Measurements from ENCODE around the gene HTR7. TPM values are rescaled to one million over a fixed set of nuclear protein-coding genes. Genes with fewer than 3 reads are reported as not detected.

Gene HTR7
- total RNA-seq, 1 donor = 4.6 TPM

- no peak overlapping the region for H3K4me3 ChIP-seq (ENCODE audit: low read depth, low read length)
- no peak for DNase-seq (ENCODE audit: low read depth)
- TF ChIP-seq CTCF (IDR thresholded peaks at IDR 0.05; ENCODE audit: insufficient read depth, low read length) = no peak
These were observed 134.3 kb downstream of the HTR7 start for GRCh38 chr10:90723416-90724068.

DNA sequence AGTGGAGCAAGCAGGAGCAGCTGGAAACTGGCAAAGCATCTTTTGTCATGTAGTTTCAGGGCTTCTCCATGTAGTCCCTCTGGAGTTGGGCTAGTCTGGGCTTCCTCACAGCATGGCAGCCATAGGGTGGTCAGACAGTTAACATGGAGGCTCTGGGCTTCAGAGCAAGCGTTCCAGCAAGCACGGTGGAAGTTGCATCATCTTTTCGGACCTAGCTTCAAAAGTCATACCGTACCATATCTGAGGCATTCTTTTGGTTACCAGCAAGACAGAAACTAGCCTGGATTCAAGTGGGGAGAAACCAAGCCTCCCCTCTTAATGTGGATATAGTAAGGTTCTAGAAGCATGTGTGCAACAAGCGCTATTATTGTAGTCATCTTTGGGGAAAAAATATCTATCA, 135.0 kb downstream of the HTR7 start:
- TF ChIP-seq CTCF (IDR thresholded peaks at IDR 0.05; ENCODE audit: insufficient read depth, low read length) = no peak

GRCh38 chr10:90718182-90718581, 139.7 kb downstream of the HTR7 start:
- peak; percentile 44 for TF ChIP-seq CTCF (IDR thresholded peaks at IDR 0.05; ENCODE audit: insufficient read depth, low read length)
- DNase-seq (ENCODE audit: low read depth) = peak; percentile 31
- no peak overlapping the region for H3K4me3 ChIP-seq (ENCODE audit: low read depth, low read length)

More for the DNA sequence above, 135.0 kb downstream of the HTR7 start:
- H3K4me3 ChIP-seq (ENCODE audit: low read depth, low read length) = no peak overlapping the region
- DNase-seq (ENCODE audit: low read depth) = no peak

- TF ChIP-seq CTCF (IDR thresholded peaks at IDR 0.05; ENCODE audit: insufficient read depth, low read length) = no peak
- no peak for DNase-seq (ENCODE audit: low read depth)
- no peak overlapping the region for H3K4me3 ChIP-seq (ENCODE audit: low read depth, low read length)
These were observed 145.3 kb downstream of the HTR7 start for GRCh38 chr10:90712529-90712928.

GRCh38 chr10:90709727-90710126, 148.1 kb downstream of the HTR7 start:
- H3K4me3 ChIP-seq (ENCODE audit: low read depth, low read length) = no peak overlapping the region
- DNase-seq (ENCODE audit: low read depth) = no peak

GRCh38 chr10:90707657-90708056, 150.2 kb downstream of the HTR7 start:
- no peak overlapping the region for H3K4me3 ChIP-seq (ENCODE audit: low read depth, low read length)
- no peak for TF ChIP-seq CTCF (IDR thresholded peaks at IDR 0.05; ENCODE audit: insufficient read depth, low read length)
- DNase-seq (ENCODE audit: low read depth) = no peak

More at GRCh38 chr10:90709727-90710126, 148.1 kb downstream of the HTR7 start:
- TF ChIP-seq CTCF (IDR thresholded peaks at IDR 0.05; ENCODE audit: insufficient read depth, low read length) = no peak

GRCh38 chr10:90701428-90701827, 156.4 kb downstream of the HTR7 start:
- H3K4me3 ChIP-seq (ENCODE audit: low read depth, low read length) = no peak overlapping the region
- DNase-seq (ENCODE audit: low read depth) = no peak
- TF ChIP-seq CTCF (IDR thresholded peaks at IDR 0.05; ENCODE audit: insufficient read depth, low read length) = no peak
